Fibroblast of skin of left quadriceps (primary cell): ENCODE results near the gene ELP5.

Experiments
- DNase-seq, 2 experiments: peaks; one replicate each; pipeline ENCODE4 v3.0.0-alpha.2; 2013; ENCODE audit warnings: low read depth in 2 of 2

ELP5 gene

DNA sequence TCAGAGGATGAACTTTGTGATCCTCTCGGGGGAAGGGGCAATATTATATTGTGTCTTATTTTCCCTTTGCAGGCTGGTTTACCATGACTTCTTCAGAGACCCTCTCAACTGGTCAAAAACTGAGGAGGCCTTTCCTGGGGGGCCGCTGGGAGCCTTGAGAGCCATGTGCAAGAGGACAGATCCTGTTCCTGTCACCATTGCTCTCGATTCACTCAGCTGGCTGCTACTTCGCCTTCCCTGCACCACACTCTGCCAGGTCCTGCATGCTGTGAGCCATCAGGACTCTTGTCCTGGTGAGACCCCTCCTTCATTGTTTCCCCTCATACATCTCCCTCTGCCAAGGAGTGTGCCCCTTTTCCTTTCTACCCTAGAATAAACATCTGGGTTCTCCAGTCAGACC lies 2.5 kb downstream of the ELP5 start:
- no peak for DNase-seq

DNA sequence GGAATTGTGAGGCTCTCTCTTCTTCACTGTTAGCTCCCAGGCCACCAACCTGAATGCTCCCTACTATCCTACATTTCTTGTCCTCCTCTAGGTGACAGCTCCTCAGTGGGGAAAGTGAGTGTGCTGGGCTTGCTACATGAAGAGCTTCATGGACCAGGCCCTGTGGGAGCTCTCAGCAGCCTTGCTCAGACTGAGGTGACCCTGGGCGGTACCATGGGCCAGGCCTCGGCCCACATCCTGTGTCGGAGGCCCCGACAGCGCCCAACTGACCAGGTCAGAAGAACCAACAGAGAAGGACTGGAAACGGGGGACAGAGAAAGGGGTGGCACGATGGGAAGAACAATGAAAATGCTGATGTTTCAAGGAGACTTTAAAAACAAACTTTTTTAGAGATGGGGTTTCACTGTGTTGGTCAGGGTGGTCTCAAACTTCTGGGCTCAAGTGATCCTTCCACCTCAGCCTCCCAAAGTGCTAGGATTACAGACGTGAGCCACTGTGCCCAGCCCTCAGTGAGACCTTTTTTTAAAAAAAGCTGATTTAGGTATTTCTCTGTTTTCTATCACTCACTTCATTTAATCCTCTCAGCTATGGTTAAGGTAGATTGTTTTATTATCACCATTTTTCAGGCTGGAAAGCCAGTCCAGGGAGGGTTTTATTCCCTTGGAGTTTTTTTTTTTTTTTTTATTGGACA lies 4.9 kb downstream of the ELP5 start:
- DNase-seq, result no peak

DNA sequence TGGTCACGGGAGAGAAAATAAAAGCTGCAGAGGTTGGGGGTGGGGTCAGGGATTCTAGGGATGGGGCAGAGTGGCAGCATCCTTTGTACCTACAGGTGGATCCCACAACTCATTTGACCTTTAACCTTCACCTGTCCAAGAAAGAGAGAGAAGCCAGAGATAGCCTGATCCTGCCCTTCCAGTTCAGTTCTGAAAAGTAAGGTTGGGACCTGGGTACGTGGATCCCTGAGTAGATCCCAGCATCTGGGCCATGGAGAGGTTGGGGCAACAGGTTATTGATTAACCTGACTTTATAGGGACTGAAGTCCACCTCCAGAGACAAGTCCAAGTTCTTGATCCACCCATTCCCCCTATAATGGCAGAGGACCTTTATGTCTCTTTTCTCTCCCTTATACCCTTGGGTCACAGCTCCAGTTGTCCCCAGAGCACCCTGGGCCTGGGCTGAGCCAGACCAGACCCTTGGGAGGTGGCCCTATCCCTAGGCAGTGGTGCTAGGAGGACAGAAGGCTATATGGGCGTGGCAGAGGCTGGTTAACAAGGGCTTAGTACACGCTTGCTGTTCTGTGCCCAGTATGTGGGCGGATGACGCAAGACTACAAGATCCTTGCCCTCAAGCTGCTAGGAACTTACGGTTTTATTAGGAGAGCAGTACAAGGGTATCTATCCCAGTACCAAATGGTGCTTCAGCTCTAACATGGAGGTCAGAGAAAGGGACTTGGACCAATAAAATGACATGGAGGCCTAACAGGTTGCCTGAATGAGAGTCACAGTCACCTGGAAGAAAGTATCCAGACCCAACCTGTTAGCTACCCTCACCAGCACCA lies 6.9 kb downstream of the ELP5 start:
- DNase-seq, result no peak

DNA sequence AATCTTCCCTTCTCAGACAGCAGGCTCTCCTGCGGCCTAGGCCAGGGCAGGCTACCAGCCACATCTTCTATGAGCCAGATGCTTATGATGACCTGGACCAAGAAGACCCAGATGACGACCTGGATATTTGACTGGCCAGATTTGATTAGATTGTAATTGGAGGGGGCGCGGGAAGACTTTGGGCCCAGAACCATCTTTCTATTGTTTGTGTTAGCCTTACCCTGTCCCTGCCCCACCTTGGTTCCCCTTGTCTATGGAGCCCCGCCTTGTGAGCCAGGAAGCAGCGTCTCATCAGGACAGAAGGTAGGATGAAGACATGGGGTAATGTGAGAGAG lies 7.5 kb downstream of the ELP5 start:
- DNase-seq, result no peak

DNA sequence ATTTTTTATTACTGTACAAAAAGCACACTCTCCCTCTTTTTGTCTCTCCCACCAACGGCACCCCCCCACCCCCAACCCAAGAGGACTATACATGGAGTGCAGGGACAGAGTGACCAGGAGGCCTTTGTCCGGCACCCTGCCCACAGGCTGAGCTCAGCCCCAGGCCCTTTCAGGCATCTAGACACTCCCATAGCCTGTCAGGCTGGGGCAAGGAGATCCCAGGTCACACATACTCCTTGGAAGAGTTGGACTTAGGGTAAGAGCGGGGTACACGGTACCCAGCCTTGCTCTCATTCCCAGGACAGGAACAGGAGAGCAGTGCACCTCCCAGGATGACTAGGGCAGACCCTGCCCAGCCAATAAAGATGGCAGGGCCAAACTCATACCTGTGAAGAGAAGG lies 8.1 kb downstream of the ELP5 start:
- no peak for DNase-seq

DNA sequence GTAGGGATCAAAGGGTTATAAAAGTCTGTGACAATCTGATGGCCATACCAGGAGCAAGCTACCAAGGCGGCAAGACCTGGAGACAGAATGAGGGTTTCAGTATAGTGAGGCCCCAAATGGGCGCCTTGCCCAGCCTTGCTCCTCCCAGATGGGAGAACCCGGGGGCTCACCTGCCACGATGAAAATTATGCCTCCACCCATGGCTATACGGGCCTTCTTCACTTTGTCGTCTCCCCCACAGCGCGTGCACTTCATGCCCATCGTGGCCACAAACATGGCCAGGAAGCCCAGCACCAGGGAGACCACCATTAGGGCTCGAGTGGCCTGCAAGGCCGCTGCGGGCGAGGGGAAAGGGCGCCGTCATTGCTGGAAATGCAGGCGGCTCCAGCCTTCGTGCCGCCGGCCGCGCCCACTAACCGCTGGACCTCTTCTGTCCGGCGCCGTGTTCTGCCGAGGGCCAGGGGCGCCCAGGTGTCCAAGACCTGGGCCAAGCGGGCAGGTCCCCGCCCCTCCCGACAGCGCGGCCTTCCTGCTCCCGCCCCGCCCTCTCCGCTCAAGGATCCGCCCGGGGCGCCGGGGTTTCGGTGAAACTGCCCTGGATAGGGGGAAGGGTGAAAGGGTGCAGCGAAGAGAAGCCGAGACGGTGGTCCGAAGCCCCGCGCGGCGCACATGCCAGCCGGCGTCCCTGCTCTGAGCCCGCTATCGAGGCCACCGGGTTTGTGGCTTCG lies 8.8 kb downstream of the ELP5 start:
- DNase-seq, result no peak

DNA sequence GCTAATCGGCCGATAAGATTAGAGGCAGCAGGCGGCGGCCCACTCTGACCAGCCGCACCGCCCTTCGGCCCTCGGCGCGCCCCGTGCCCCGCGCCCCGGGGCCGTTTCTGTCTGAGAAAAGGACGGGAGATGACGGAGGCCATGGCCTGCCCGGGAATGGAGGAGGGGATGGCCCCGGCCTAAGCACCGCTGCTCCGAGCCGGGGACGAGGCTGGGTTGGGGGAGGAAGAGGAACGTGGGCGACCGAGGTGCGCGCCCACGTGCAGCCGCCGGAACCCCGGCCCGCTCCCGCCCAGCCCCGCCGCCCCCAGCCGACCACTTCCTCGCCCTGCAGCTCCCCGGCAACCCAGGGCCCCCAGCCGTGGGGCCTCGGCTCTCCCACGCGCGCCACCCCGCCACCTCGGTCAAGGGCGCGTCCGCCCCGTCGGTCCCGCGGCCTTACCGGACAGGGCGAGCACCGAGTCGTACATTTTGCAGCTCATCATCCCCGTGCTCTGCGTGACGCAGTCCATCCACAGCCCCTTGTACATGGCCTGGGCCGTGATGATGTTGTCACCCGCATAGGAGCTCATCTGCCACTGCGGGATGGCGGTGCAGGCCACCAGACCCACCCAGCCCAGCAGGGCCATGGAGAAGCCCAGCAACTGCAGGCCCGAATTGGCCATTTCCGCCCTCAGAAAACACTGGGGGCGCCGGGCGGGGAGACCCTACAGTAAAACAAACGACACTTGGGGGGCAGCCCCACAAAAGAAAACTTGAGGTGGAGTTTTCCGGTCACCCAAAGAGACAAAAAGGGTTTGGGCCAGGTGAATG lies 9.6 kb downstream of the ELP5 start:
- DNase-seq, result no peak

DNA sequence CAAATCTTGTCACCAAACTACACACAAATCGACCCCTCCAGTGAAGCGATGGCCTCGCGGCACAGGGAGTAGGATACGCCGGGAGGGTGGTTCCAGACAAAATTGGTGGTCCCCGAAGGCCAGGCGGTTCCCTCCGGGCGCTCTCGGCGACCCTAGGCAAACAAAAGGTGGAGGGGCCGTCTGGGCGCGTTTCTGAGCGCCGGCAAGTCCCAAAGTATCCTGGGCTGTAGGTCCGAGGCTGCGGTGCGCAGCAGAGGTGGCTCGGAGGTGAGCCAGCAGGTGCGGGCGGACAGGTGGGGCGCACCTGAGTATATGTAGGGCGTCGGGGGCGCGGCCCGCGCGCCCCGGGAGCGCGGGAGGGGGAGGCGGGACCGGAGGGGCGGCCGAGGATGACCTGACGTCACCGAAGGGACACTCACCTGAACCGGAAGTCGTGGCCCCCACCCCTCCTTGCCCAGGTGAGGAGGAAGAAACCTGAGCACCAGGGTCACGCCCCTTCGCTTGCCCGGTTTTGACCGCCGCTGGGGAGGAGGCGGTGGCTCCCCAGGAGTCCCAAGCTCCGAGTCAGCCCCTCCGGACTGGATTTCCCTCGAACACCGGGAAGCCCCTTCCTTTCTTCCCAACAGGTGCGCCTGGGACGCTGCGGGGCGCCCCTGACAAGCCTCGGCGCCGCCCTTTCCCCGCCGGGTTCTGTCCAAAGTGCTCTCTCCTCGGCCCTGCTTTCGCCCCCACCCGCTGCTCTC lies 10.3 kb downstream of the ELP5 start, which contains the start of gene CLDN7:
Gene CLDN7, minus strand, starts transcription at position 287 of the 743 bp plus-strand sequence. CDS start 435 bp downstream, outside the sequence.
- DNase-seq, result no peak

DNA sequence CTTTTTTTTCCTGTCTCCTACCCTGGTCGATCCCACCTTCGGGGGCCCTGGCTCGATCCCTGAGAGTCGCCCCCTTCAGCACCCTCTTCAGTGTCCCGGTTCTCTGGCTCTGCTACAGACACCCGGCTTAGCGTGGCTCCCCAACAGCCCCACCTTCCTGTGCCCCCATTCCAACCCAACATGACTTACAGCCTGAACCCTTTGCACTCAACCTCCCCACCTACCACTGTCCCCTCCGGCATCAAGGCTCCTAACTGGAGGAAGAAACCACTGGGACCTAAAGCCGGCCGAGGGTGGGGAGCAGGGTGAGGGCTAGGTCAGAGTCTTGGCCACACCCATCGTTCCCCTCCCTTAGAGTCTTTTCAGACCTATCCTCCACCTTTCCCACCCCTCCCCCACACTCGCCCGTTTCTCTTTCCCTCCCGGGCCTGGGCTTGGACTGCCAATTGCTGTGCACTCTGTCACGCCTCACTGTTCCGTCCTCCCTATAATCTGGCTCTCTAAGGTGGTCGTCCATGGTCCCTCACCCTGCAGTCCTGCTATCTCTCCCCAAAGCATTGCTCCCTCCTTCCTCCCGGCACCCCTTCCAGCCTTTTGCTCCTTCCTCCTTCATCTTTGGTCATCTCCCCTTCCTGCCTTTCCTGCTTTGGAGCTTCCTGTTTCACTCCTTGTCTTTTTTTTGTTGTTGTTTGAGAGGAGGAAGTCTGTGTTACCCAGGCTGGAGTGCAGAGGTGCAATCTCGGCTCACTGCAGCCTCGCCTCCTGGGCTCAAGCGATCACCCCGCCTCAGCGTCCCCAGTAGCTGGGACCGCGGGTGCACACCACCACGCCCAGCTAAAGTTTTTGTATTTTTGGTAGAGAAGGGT lies 11.2 kb downstream of the ELP5 start:
- no peak for DNase-seq

DNA sequence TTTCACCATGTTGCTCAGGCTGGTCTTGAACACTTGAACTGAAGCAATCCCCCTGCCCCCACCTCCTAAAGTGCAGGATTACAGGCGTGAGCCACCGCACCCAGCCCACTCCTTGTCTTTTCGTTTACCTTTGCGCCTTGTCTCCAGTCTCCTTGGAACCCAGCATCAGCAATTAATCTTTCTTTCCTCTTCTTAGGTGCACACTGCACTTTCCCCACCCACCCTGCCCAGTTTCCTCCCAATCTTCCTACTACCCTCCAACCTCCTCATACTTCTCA lies 11.7 kb downstream of the ELP5 start:
- no peak for DNase-seq

DNA sequence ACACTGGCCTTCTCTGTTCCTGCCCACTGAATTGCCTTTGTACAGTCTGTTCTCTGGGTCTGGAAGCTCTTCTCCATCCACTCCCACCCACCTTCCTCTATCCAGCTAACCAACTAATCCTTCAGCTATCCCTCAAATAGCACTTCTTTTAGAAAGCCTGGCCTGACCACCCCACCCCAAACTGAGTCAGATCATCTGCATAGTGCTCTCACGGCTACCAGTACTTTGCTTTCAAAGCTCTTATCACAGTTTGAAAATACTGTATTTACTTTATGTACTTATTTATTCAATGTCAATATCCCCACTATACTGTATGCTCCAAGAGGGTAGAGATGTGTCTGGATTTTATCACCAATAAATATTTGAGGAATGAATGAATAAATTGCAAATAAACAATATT lies 14.8 kb downstream of the ELP5 start:
- DNase-seq, result no peak

DNA sequence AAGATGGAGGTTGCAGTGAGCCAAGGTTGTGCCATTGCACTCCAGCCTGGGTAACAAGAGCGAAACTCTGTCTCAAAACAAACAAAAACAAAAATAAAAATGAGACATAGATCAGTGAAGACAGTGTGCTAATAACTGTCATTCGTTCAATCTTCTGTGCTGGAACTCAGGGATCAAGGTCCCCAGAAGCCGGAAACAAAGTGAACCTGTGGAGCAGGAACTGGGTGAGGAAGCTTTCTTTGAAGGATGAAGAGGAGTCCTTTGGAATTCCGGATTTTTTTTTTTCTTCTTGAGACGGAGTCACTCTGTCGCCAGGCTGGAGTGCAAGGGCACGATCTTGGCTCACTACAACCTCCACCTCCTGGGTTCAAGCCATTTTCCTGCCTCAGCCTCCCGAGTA lies 27.4 kb downstream of the ELP5 start:
- no peak for DNase-seq

DNA sequence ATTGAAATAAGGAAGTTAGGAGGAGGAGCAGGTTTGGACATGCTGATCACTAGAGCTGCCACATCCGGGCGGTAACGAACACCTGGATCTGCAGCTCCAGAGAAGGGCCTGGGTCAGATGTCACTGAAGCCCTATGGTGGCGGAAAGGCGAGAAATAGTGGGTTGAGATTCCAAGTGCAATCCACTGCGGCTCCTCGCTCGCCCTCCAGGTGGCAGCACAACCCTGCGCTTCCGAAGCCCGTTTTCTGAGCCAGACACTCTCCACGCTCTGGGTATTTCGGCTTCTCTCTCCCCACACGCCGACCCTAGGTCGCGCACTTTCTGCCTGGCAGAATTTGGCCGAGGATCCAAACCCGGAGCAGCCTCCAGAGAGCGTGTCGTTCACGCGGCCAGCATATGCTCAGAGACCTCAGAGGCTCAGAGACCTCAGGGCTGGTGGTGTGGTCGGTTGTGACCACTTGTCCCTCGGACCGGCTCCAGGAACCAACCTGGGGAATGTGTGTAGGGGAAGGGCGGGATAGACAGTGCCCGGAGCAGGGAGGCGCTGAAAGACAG lies 28.6 kb downstream of the ELP5 start:
- peak; percentile 26 to 33 for DNase-seq

DNA sequence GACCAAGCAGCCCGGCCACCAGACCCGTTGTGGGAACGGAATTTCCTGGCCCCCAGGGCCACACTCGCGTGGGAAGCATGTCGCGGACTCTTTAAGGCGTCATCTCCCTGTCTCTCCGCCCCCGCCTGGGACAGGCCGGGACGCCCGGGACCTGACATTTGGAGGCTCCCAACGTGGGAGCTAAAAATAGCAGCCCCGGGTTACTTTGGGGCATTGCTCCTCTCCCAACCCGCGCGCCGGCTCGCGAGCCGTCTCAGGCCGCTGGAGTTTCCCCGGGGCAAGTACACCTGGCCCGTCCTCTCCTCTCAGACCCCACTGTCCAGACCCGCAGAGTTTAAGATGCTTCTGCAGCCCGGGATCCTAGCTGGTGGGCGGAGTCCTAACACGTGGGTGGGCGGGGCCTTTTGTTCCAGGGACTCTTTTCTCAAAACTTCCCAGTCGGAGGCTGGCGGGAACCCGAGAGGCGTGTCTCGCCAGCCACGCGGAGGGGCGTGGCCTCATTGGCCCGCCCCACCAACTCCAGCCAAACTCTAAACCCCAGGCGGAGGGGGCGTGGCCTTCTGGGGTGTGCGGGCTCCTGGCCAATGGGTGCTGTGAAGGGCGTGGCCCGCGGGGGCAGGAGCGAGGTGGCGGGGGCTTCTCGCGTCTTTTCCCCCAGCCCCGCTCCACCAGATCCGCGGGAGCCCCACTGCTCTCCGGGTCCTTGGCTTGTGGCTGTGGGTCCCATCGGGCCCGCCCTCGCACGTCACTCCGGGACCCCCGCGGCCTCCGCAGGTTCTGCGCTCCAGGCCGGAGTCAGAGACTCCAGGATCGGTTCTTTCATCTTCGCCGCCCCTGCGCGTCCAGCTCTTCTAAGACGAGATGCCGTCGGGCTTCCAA lies 29.3 kb downstream of the ELP5 start, which contains the start of gene SLC2A4:
Gene SLC2A4, plus strand, starts transcription at position 645 of the 879 bp plus-strand sequence. Its CDS starts 217 bp downstream, at position 862.
- DNase-seq, result peak; percentile 85 to 88

DNA sequence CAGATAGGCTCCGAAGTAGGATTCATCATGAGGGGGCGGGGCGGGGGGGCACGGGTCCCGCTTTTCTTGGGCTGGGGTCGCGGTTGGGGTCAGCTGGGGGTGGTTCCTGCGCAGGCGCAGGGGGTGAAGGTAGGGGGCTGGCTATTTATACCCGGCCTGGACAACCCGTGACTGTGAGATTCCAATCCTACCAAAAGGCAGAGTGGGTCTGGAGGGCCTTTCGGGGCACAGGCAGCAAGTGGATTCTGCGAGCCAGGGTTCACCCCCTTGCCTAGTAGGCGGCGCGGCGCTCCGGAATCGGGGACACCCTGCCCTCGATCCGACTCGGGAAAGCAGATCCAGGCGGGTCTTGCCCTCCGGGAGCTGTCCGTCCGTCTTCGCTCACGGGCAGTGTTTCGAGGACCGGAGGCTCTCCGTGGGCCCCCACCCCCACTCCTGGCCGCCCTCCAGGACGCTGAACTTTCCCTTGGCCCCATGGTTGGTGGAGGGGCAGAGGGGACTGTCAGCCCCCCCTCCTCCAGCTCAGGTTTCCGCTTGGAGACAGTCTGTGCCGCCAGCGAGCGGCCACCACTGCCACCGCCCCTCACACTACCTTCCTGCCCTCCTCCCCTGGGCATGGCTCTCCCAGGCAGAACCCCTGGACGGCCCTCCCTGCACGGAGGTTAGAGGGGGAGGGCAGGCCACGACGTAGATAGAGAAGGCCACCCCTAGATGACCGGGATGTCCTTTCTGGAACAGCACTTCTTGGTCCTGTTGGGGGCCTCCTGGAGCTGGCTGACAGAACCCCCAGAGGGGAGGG lies 30.1 kb downstream of the ELP5 start:
- DNase-seq, result no peak

DNA sequence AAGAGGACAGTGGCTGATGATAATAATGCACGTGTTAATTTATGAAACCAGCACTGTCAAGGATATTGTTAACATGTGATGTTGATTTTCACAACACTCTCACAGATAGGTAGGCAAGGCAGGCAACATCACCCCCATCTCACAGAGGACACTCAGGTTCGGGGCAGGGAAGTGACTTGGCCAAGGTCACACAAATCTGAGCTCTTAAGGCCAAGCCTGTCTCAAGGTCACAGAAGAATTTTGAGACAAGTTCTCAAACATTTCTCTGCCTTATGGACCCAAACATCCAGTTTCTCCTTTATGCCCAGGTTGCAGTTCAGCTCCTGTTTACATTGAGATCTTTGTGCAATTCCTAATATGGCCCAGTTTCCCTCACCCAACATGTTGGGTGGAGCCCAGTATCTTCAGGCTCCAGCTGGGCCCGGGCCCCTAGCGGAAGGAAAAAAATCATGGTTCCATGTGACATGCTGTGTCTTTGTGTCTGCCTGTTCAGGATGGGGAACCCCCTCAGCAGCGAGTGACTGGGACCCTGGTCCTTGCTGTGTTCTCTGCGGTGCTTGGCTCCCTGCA lies 30.8 kb downstream of the ELP5 start:
- DNase-seq, result no peak

DNA sequence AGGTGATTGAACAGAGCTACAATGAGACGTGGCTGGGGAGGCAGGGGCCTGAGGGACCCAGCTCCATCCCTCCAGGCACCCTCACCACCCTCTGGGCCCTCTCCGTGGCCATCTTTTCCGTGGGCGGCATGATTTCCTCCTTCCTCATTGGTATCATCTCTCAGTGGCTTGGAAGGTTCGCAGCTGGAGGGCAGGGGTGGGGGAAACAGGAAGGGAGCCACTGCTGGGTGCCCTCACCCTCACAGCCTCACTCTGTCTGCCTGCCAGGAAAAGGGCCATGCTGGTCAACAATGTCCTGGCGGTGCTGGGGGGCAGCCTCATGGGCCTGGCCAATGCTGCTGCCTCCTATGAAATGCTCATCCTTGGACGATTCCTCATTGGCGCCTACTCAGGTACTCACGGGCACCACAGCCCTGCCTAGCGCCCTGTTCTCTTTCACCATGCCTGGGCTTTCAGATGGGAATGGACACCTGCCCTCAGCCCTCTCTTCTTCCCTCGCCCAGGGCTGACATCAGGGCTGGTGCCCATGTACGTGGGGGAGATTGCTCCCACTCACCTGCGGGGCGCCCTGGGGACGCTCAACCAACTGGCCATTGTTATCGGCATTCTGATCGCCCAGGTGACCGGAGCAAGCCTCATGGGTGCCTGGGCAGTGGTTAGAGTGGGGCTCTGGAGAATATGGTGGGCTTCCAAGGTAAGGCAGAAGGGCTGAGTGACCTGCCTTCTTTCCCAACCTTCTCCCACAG lies 31.6 kb downstream of the ELP5 start:
- DNase-seq, result no peak
